AG09319 (cell line): ENCODE results near the gene LYST.
A peak's percentile ranks its signal among the peaks of the same experiment; 100 is the strongest.

Source experiments
- DNase-seq: peaks from one replicate; pipeline ENCODE4 v3.0.0-alpha.2; 2010; ENCODE audit warnings: low read depth; ENCODE audit errors: extremely low read depth
- TF ChIP-seq, protein P1 (sequence below): IDR thresholded peaks from 2 replicates; pipeline ENCODE4 v1.5.1; 2011; ENCODE audit warnings: low read depth, mild to moderate bottlenecking, inconsistent platforms, low read length, moderate library complexity

The LYST gene

GRCh38 chr1:235873571-235873970 is 6.9 kb upstream of the LYST start:
- TF ChIP-seq, protein P1, sequence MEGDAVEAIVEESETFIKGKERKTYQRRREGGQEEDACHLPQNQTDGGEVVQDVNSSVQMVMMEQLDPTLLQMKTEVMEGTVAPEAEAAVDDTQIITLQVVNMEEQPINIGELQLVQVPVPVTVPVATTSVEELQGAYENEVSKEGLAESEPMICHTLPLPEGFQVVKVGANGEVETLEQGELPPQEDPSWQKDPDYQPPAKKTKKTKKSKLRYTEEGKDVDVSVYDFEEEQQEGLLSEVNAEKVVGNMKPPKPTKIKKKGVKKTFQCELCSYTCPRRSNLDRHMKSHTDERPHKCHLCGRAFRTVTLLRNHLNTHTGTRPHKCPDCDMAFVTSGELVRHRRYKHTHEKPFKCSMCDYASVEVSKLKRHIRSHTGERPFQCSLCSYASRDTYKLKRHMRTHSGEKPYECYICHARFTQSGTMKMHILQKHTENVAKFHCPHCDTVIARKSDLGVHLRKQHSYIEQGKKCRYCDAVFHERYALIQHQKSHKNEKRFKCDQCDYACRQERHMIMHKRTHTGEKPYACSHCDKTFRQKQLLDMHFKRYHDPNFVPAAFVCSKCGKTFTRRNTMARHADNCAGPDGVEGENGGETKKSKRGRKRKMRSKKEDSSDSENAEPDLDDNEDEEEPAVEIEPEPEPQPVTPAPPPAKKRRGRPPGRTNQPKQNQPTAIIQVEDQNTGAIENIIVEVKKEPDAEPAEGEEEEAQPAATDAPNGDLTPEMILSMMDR, result no peak
- no peak for DNase-seq

DNA sequence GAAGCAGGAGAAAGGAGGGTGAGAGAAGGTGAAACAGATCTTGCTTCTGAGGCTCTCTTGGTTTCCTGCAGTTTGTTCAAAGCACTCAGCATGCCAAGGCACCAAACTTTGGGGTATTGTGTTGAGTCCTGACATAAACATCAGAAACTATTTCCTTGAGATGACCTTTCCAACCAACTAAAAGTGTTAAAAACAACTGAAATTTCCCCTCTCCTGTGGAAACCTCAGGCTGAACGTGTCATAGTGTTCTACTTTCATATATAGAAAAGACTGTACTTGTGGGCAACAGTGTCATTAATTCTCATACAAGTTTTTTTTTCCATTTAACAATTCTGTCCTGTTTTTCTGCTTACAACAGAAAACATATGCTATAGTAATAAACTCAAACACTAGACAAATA is 6.3 kb upstream of the LYST start:
- no peak for DNase-seq
- TF ChIP-seq, protein P1, result no peak

DNA sequence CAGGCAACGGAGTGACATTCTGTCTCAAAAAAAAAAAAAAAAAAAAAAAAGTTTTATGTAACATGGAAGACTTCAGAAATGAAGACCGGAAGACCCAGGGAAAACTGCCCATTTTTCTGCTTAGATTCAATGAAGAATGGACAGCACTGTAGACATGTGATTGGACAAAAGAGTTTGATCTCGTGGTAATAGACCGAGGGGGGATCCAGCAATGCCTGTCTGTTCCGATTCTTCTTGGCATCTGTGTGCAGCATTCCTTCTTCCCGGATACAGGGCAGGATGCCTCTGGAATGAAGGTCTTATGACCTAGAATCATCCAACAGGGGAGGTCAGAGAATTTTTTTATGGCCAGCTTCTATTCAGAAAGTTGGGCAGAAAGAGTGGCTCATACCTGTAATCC is 5.6 kb upstream of the LYST start:
- TF ChIP-seq, protein P1, result no peak

DNA sequence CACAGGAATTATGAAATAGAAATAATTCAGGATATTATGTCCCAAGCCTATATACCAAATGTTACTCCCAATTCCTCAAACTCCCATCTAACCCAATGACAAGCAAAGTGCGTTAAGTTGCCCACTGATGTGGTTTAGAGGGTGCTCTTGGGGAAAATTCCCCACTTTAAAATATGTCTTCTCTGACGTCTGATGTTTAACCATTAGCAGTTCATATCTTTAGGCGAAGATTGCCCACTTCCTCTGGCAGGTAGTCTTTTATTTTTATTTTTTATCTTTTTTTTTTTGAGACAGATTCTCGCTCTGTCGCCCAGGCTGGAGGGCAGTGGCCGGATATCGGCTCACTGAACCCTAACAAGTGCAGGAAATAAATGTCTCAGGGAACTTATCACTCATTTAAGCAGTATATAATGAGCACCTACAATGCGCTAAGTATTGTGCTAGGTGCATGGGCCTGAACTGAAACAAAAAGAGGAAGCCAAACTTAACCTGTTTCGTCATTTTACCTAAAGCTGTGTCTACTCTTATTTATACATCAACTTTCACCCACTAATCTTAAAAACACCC is 1.3 kb upstream of the LYST start:
- TF ChIP-seq, protein P1, result no peak
- DNase-seq, result no peak

More for the DNA sequence above, 5.6 kb upstream of the LYST start:
- no peak for DNase-seq

GRCh38 chr1:235866913-235867845 is 473 bp upstream of the LYST start:
- DNase-seq, result peak; percentile 80
- TF ChIP-seq, protein P1, result no peak

DNA sequence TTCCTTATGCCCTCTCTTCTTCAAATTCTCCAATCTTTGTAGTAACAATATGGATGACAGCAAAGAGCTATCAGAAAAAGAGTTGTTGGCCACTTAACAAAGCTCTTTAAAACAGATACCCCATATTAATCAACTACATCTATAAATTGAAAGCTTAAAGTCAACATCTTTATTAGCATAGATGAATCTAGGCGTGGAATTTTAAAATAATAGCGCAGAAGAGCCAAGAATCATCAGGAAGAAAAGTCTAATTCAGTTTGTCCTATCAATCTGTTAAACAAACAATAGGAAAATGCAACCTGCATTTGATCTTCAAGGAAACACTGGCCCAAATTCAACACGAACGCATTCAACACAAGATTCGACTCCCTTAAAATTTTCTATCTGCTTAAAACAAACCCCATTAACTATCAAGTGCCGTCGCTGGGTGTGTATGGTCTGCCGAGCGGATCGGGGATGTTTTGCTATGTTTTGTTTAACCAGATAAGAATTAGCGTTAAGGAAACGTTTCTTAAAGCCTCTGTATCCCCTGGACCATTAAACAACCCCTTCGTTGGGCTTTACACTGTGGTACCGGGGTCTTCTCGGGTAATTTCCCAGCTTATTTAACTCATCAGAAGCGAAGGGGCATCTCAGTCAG is 1.0 kb downstream of the LYST start:
- TF ChIP-seq, protein P1, result no peak
- DNase-seq, result no peak

GRCh38 chr1:235864931-235865525 is 1.7 kb downstream of the LYST start:
- TF ChIP-seq, protein P1, result no peak
- DNase-seq, result no peak
